ENCODE results near the gene NTRK2. TPM values are rescaled to one million over a fixed set of nuclear protein-coding genes. Genes with fewer than 3 reads are reported as not detected.

Gene NTRK2
- total RNA-seq, 2 experiments from 2014 or later: 0.12 to 2.9 TPM

DNA sequence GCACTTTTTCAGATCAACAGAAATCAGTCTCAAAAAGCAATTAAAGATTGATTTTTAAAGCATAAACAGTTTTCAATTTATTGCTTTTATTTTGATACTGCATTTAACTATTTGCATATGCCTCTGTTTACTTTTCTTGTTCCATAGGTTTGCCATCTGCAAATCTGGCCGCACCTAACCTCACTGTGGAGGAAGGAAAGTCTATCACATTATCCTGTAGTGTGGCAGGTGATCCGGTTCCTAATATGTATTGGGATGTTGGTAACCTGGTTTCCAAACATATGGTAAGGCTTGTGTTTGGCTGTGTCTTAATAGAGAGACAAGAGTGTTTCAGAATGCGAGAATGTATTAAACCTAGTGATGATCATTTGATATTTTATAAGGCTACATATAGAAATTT lies 53.9 kb downstream of the NTRK2 start:
- no peak overlapping the region for H3K27ac Mint-ChIP-seq
- no peaks in the 10 kb centered on the region for H3K4me1 Mint-ChIP-seq
- ATAC-seq (no peak), DNase-seq (no peak)
- H3K27me3 Mint-ChIP-seq: peaks cover 12% of the 10 kb centered on the region
- CTCF ChIA-PET: no interaction called here
- no peaks in the 10 kb centered on the region for H3K36me3 Mint-ChIP-seq
- no peaks in the 10 kb centered on the region for H3K9me3 Mint-ChIP-seq (ENCODE audit: low read depth)
- no peak overlapping the region for H3K4me3 Mint-ChIP-seq

DNA sequence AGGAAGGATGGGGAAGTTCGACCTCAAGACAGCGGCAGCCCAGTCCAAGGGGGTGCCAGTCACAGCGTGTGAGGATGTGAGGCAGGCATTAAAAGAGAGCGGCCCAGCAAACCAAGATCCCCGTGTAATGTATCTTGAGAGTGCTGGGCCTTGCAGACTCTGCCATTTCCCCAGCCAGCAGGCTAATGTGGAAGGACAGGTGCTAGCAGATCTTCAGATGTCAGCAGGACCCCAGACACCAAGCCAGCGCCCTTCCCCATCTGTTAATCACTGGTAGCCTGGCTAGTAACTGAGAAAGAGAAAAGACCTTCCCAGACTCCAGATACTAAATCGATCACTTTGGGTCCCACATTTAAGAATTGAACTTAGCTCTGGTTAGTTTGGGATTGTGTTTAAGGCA lies 62.2 kb downstream of the NTRK2 start:
- Mint-ChIP-seq H3K27ac (no peak overlapping the region), H3K4me3 (no peak overlapping the region), H3K27me3 (peaks cover 15% of the 10 kb centered on the region), H3K4me1 (no peaks in the 10 kb centered on the region), H3K9me3 (ENCODE audit: low read depth) (peaks cover 3% of the 10 kb centered on the region), H3K36me3 (peaks cover 2% of the 10 kb centered on the region)
- DNase-seq (no peak), ATAC-seq (no peak)
- CTCF ChIA-PET: no interaction called here

DNA sequence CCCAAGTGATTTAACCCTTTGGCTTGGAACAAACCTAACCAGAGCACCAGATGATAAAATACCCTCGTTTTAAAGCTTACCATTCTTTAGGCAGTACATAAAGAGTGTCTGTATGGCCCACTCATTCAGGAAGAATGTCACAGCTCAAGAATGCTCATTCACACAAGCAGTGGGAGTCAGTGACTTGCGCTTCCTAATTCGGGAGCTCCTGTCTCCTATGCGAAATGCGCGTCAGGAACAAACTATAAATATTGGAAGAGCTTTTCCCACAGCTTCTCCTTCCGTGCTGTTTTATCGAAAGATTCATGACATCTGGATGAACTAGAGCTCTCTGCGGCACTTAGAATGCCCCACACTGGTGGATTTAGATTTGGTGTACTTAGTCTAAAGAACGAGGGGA lies 66.6 kb downstream of the NTRK2 start:
- DNase-seq (no peak), ATAC-seq (no peak)
- no peak overlapping the region for H3K4me3 Mint-ChIP-seq
- peaks cover 3% of the 10 kb centered on the region for H3K9me3 Mint-ChIP-seq (ENCODE audit: low read depth)
- H3K4me1 Mint-ChIP-seq: no peaks in the 10 kb centered on the region
- CTCF ChIA-PET: no interaction called here
- H3K27ac Mint-ChIP-seq: no peak overlapping the region
- peaks cover 13% of the 10 kb centered on the region for H3K27me3 Mint-ChIP-seq
- peaks cover 2% of the 10 kb centered on the region for H3K36me3 Mint-ChIP-seq

- no peak for ATAC-seq
Measured at GRCh38 chr9:84736536-84736935, 67.0 kb downstream of the NTRK2 start.

GRCh38 chr9:84738353-84738752 lies 68.8 kb downstream of the NTRK2 start:
- H3K27me3 Mint-ChIP-seq: peaks cover 13% of the 10 kb centered on the region

More at GRCh38 chr9:84736536-84736935, 67.0 kb downstream of the NTRK2 start:
- no peak overlapping the region for H3K27ac Mint-ChIP-seq
- DNase-seq: no peak
- H3K27me3 Mint-ChIP-seq: peaks cover 17% of the 10 kb centered on the region
- CTCF ChIA-PET: no interaction called here
- peaks cover 3% of the 10 kb centered on the region for H3K9me3 Mint-ChIP-seq (ENCODE audit: low read depth)
- no peak overlapping the region for H3K4me3 Mint-ChIP-seq
- H3K4me1 Mint-ChIP-seq: no peaks in the 10 kb centered on the region
- peaks cover 2% of the 10 kb centered on the region for H3K36me3 Mint-ChIP-seq

GRCh38 chr9:84742261-84742660 lies 72.7 kb downstream of the NTRK2 start:
- no peaks in the 10 kb centered on the region for H3K9me3 Mint-ChIP-seq (ENCODE audit: low read depth)
- no peaks in the 10 kb centered on the region for H3K36me3 Mint-ChIP-seq
- CTCF ChIA-PET: interaction anchor here (1.4 kb wide), 1 partner anchor 12 kb away, joined by 4 read pairs; no protein-coding TSS in a partner anchor
- no peak for DNase-seq
- no peak overlapping the region for H3K27ac Mint-ChIP-seq
- no peaks in the 10 kb centered on the region for H3K4me1 Mint-ChIP-seq
- no peak for ATAC-seq
- peaks cover 5% of the 10 kb centered on the region for H3K27me3 Mint-ChIP-seq
- no peak overlapping the region for H3K4me3 Mint-ChIP-seq

More at GRCh38 chr9:84738353-84738752, 68.8 kb downstream of the NTRK2 start:
- CTCF ChIA-PET: no interaction called here
- H3K27ac Mint-ChIP-seq: no peak overlapping the region
- DNase-seq (no peak), ATAC-seq (no peak)
- peaks cover 3% of the 10 kb centered on the region for H3K9me3 Mint-ChIP-seq (ENCODE audit: low read depth)
- H3K4me3 Mint-ChIP-seq: no peak overlapping the region
- H3K4me1 Mint-ChIP-seq: no peaks in the 10 kb centered on the region
- H3K36me3 Mint-ChIP-seq: peaks cover 2% of the 10 kb centered on the region

DNA sequence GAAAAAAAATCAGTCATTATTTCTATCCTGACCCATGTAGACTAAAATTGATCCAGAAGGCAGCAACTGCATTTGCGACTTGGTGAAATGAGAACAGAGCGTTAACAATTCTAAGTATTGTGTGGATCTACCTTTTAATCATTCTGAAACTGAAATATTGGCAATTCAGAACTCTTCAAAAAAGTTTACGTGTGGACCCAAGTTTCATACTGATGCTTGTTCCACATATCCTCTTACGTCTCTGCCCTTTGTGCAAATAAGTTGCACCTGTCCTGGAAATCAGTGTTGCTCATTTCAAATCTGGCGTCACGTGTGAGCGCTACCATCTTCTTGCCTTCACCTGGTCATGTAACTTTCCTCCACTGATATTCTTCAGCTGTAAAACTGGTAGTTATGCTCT lies 74.7 kb downstream of the NTRK2 start:
- Mint-ChIP-seq H3K36me3 (no peaks in the 10 kb centered on the region), H3K4me1 (no peaks in the 10 kb centered on the region), H3K27ac (no peak overlapping the region), H3K4me3 (no peak overlapping the region), H3K27me3 (peaks cover 11% of the 10 kb centered on the region), H3K9me3 (ENCODE audit: low read depth) (no peaks in the 10 kb centered on the region)
- ATAC-seq (no peak), DNase-seq (no peak)
- CTCF ChIA-PET: no interaction called here

GRCh38 chr9:84744726-84745125 lies 75.2 kb downstream of the NTRK2 start:
- H3K9me3 Mint-ChIP-seq (ENCODE audit: low read depth): no peaks in the 10 kb centered on the region
- CTCF ChIA-PET: interaction anchor here (0.8 kb wide), 1 partner anchor 39 kb away, joined by 4 read pairs; no protein-coding TSS in a partner anchor

GRCh38 chr9:84748112-84748511 lies 78.6 kb downstream of the NTRK2 start:
- H3K9me3 Mint-ChIP-seq (ENCODE audit: low read depth): no peaks in the 10 kb centered on the region
- ATAC-seq: no peak
- no peak for DNase-seq
- H3K36me3 Mint-ChIP-seq: no peaks in the 10 kb centered on the region
- no peak overlapping the region for H3K4me3 Mint-ChIP-seq
- H3K4me1 Mint-ChIP-seq: peaks cover 26% of the 10 kb centered on the region
- no peak overlapping the region for H3K27ac Mint-ChIP-seq
- peaks cover 13% of the 10 kb centered on the region for H3K27me3 Mint-ChIP-seq
- CTCF ChIA-PET: no interaction called here

More at GRCh38 chr9:84744726-84745125, 75.2 kb downstream of the NTRK2 start:
- Mint-ChIP-seq H3K27me3 (peaks cover 13% of the 10 kb centered on the region), H3K4me3 (no peak overlapping the region), H3K4me1 (peaks cover 1% of the 10 kb centered on the region), H3K27ac (no peak overlapping the region), H3K36me3 (no peaks in the 10 kb centered on the region)
- ATAC-seq (no peak), DNase-seq (no peak)

DNA sequence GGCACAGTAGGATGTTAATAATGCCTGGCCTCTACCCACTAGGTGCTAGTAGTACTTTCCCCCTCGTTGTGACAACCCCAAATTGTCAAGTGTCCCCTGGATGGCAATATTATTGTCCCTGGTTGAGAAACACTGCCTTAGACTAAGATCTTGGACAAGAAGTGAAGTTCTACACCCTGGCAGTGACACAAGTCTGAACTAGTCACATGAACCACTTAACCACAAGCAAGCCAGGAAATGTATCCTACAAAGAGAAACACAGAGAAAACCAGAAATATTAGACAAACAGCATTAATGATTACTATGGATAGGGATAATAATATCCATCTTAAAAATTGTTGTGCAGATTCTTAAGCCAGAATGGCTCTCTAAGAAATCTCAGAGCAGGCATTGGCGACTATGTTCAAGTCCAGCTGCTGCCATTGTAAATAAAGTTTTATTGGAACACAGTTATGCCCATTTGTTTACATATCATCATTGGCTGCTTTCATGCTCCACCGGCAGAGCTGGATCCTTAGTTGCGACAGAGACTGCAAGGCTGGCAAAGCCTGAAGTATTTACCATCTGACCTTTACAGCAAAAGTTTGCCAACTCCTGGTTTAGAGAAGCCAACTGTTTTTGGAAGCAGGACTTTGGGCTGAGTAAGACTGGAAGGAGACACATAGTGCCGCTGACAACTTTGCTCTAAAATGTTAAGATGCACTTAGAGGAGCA lies 80.8 kb downstream of the NTRK2 start:
- Mint-ChIP-seq H3K4me1 (peaks cover 37% of the 10 kb centered on the region), H3K4me3 (no peak overlapping the region)

DNA sequence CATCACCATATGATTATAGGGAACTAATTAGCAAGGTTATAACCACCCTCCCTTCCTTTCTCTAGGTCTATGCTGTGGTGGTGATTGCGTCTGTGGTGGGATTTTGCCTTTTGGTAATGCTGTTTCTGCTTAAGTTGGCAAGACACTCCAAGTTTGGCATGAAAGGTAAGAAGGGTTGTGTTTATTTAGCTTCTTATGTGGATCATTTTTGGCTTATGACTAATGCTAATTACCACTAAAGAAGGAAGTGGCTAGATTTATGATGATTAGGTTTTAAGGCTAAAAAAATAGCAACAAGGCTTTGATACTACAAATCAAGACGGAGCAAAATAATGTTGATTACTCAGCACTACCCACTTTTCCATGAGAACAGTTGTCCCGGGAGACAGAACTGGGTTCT lies 82.4 kb downstream of the NTRK2 start:
- H3K27me3 Mint-ChIP-seq: peaks cover 17% of the 10 kb centered on the region
- no peaks in the 10 kb centered on the region for H3K9me3 Mint-ChIP-seq (ENCODE audit: low read depth)
- DNase-seq (no peak), ATAC-seq (no peak)
- no peaks in the 10 kb centered on the region for H3K36me3 Mint-ChIP-seq
- H3K27ac Mint-ChIP-seq: no peak overlapping the region
- CTCF ChIA-PET: no interaction called here
- H3K4me1 Mint-ChIP-seq: peaks cover 41% of the 10 kb centered on the region
- H3K4me3 Mint-ChIP-seq: no peak overlapping the region

More for the DNA sequence above, 80.8 kb downstream of the NTRK2 start:
- H3K36me3 Mint-ChIP-seq: no peaks in the 10 kb centered on the region
- H3K27me3 Mint-ChIP-seq: peaks cover 17% of the 10 kb centered on the region
- no peaks in the 10 kb centered on the region for H3K9me3 Mint-ChIP-seq (ENCODE audit: low read depth)
- CTCF ChIA-PET: no interaction called here
- no peak overlapping the region for H3K27ac Mint-ChIP-seq
- ATAC-seq (peak; percentile 47), DNase-seq (no peak)

DNA sequence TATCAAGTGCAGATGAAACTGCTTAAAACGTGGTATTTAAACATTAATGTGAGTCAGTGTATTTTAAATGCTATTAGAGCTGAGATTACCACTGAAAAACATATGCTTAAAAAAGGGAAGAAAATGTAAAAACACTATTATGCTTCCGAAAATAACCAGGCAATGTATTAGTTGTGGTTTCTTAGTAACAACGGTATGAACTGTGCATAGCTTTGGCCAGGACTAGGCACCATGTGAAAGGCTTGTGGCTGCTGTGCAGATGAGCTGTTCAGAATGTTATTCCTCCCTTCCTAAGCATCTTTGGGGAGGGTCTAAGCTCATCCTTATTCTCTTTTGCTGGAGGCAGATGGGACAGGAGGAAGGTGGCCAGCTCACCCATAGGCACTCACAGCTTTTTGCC lies 84.9 kb downstream of the NTRK2 start:
- no peaks in the 10 kb centered on the region for H3K9me3 Mint-ChIP-seq (ENCODE audit: low read depth)
- H3K27ac Mint-ChIP-seq: no peak overlapping the region
- ATAC-seq (no peak), DNase-seq (no peak)
- H3K4me1 Mint-ChIP-seq: peaks cover 48% of the 10 kb centered on the region
- no peaks in the 10 kb centered on the region for H3K36me3 Mint-ChIP-seq
- peaks cover 9% of the 10 kb centered on the region for H3K27me3 Mint-ChIP-seq
- no peak overlapping the region for H3K4me3 Mint-ChIP-seq
- CTCF ChIA-PET: interaction anchor here (0.9 kb wide), 1 partner anchor 12 kb away, joined by 4 read pairs; no protein-coding TSS in a partner anchor

- CTCF ChIA-PET: interaction anchor here (0.9 kb wide), 1 partner anchor 13 kb away, joined by 4 read pairs; no protein-coding TSS in a partner anchor
- no peaks in the 10 kb centered on the region for H3K9me3 Mint-ChIP-seq (ENCODE audit: low read depth)
- no peaks in the 10 kb centered on the region for H3K36me3 Mint-ChIP-seq
- no peak overlapping the region for H3K4me3 Mint-ChIP-seq
- H3K4me1 Mint-ChIP-seq: peaks cover 50% of the 10 kb centered on the region
- H3K27ac Mint-ChIP-seq: no peak overlapping the region
- H3K27me3 Mint-ChIP-seq: peaks cover 9% of the 10 kb centered on the region
- ATAC-seq (no peak), DNase-seq (no peak)
Measured at GRCh38 chr9:84754881-84755280, 85.4 kb downstream of the NTRK2 start.

GRCh38 chr9:84755380-84755779 lies 85.9 kb downstream of the NTRK2 start:
- H3K27ac Mint-ChIP-seq: no peak overlapping the region
- peaks cover 48% of the 10 kb centered on the region for H3K4me1 Mint-ChIP-seq
- CTCF ChIA-PET: no interaction called here
- H3K4me3 Mint-ChIP-seq: no peak overlapping the region
- no peaks in the 10 kb centered on the region for H3K9me3 Mint-ChIP-seq (ENCODE audit: low read depth)
- ATAC-seq (no peak), DNase-seq (no peak)
- H3K27me3 Mint-ChIP-seq: peaks cover 9% of the 10 kb centered on the region
- no peaks in the 10 kb centered on the region for H3K36me3 Mint-ChIP-seq

Data from activated CD8-positive, alpha-beta memory T cell treated with anti-CD3 and anti-CD28 coated beads, Interleukin-2, amount 10 ng/mL, durations not matched to agents 7 days and 5 days (primary cell).